Vagina (tissue), 2 donors: ENCODE measurements around the gene DHTKD1.

ENCODE experiments used
- CTCF ChIP-seq, 3 experiments: fragments of 450-650 bp in 2 of 3; fragments of 200-600 bp in 1 of 3; sonication (generic) in 1 of 3; IDR thresholded peaks; one replicate each; pipeline ENCODE4 v1.5.1; 2017 to 2019; ENCODE audit warnings: antibody characterized with exemption in 3 of 3, mild to moderate bottlenecking in 2 of 3, moderate library complexity in 2 of 3
- POLR2A ChIP-seq, 2 donors: fragments of 450-650 bp; IDR thresholded peaks; one replicate each; pipeline ENCODE4 v1.6.1; 2017; ENCODE audit warnings: antibody characterized with exemption in 2 of 2, mild to moderate bottlenecking in 2 of 2, moderate library complexity in 2 of 2

- TF ChIP-seq CTCF (IDR thresholded peaks at IDR 0.05) (no peak), POLR2A (IDR thresholded peaks at IDR 0.05) (no peak)
Observed at GRCh38 chr10:12121673-12122072, 52.9 kb downstream of the DHTKD1 start.
